HG02759 (cell line): ENCODE results near the gene ATOH8.

Experiments used
- ATAC-seq: cut with Tn5 transposase; IDR thresholded peaks from one replicate; pipeline ENCODE4 v1.9.1; 2021; ENCODE audit warnings: mild to moderate bottlenecking, moderate library complexity; ENCODE audit not compliant: unreplicated experiment

ATOH8 gene

GRCh38 chr2:85754313-85755095 is 713 bp downstream of the ATOH8 start:
- no peak for ATAC-seq

- ATAC-seq: no peak
Observed at GRCh38 chr2:85755122-85756027, 1.6 kb downstream of the ATOH8 start.

GRCh38 chr2:85756195-85756594 is 2.4 kb downstream of the ATOH8 start:
- ATAC-seq: no peak

- no peak for ATAC-seq
Observed at GRCh38 chr2:85756822-85757435, 3.1 kb downstream of the ATOH8 start.

GRCh38 chr2:85757860-85758259 is 4.1 kb downstream of the ATOH8 start:
- ATAC-seq: no peak

- ATAC-seq: no peak
Observed at GRCh38 chr2:85758361-85759256, 4.8 kb downstream of the ATOH8 start.

DNA sequence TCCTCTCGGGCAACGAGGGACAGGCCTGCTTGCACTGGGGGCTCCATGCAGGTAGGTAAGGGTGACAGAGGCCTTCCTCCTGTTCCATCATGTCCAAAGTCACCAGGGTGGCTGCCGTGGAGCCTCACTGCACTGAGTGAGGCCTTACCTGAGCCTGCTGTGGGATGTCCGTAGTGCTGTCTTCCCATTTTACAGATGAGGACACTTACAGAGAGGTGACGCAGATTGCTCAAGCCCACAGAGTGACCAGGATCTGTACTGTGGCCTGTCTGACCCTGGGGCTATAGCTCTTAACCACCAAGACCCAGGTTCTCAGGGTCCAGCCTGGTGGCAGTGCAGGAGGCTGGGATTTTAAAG is 5.4 kb downstream of the ATOH8 start:
- ATAC-seq: no peak

DNA sequence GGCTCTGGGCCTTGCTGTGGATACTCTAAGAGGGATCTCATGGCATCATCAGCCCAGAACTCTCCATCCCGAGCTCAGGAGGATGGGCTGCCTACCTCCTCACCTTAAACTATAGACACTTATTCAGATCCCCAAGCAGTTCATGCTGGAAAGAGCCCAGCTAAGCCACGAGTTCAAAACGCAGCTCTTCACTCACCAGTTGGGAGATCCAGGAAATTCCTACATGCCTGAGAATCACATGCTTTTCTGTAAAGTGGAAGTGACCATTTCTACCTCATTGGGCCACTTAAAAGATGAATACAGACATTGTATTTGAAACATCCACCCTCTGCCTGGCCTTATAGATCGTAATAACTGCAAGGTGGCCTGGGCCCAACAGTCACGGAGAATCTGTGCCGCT is 6.6 kb downstream of the ATOH8 start:
- no peak for ATAC-seq

GRCh38 chr2:85760872-85761271 is 7.1 kb downstream of the ATOH8 start:
- ATAC-seq: no peak

DNA sequence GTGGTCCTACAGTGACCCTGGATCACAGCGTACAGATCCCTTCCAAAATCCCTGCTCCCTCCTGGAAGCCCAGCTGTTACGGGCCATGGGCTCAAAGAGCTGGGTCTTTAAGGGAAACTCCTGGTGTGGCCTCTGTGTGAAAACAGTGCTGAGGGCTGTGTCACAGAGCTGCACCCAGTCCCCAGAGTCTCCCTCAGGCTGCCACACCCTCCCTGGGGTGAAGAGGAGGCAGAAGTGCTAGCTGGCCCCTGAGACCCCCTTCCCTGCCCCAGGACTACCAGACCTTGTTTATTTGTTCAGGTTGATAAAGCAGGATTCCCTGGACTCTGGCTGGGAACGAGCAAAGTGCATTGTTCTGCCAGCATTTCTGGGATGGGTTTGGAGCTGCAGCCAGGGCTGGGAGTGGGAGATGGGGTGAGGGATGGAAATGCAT is 7.7 kb downstream of the ATOH8 start:
- ATAC-seq: no peak

- no peak for ATAC-seq
Observed at GRCh38 chr2:85761946-85762345, 8.2 kb downstream of the ATOH8 start.

GRCh38 chr2:85763132-85763531 is 9.3 kb downstream of the ATOH8 start:
- no peak for ATAC-seq

- ATAC-seq: no peak
Observed at GRCh38 chr2:85763831-85764230, 10.0 kb downstream of the ATOH8 start.

GRCh38 chr2:85765081-85765731 is 11.4 kb downstream of the ATOH8 start:
- ATAC-seq: no peak

- no peak for ATAC-seq
Observed at GRCh38 chr2:85766229-85766628, 12.4 kb downstream of the ATOH8 start.

GRCh38 chr2:85767803-85768665 is 14.2 kb downstream of the ATOH8 start:
- no peak for ATAC-seq

- ATAC-seq: no peak
Observed at GRCh38 chr2:85768713-85769112, 14.9 kb downstream of the ATOH8 start.

- ATAC-seq: no peak
Observed at GRCh38 chr2:85769236-85769982, 15.6 kb downstream of the ATOH8 start.

DNA sequence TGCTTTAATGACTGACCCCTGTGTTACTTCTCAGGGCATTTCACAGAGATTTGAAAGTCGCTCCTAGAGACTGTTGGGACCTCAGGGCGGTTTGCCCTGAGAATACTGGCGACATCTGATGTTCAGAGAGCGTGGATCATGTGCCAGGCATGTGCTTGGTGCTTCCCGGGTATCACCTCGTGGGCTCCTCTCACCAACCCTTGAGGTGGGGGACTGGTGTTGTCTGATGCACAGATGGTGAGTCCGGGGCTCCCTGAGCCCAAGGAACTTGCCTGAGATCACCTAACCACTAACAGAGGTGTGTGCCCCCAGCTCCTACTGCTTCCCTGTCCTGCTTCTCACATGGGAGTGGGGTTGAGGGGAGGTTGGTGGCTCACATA is 16.2 kb downstream of the ATOH8 start:
- ATAC-seq: no peak
